Measurements from ENCODE around the gene GNAS-AS1. TPM values are rescaled to one million over a fixed set of nuclear protein-coding genes. Genes with fewer than 3 reads are reported as not detected.

Gene GNAS-AS1
- total RNA-seq, 1 donor from 2014 or later: 1.1 TPM

GRCh38 chr20:58816051-58816450 lies 34.7 kb downstream of the GNAS-AS1 start:
- intact Hi-C loops (cut with DNase I): no loop called here
- ATAC-seq: no peak

GRCh38 chr20:58815448-58815847 lies 35.3 kb downstream of the GNAS-AS1 start:
- no peaks in the 10 kb centered on the region for H3K4me1 ChIP-seq
- ATAC-seq: no peak
- H3K27me3 ChIP-seq: peaks cover 6% of the 10 kb centered on the region
- intact Hi-C loops (cut with DNase I): no loop called here
- TF ChIP-seq CTCF (IDR thresholded peaks at IDR 0.05): no peak
- H3K36me3 ChIP-seq: no peaks in the 10 kb centered on the region
- H3K4me3 ChIP-seq: no peak overlapping the region
- H3K9me3 ChIP-seq: no peaks in the 10 kb centered on the region
- no peak for DNase-seq
- H3K27ac ChIP-seq: no peak overlapping the region

More at GRCh38 chr20:58816051-58816450, 34.7 kb downstream of the GNAS-AS1 start:
- Histone ChIP-seq H3K4me1 (no peaks in the 10 kb centered on the region), H3K36me3 (no peaks in the 10 kb centered on the region), H3K27ac (no peak overlapping the region), H3K4me3 (no peak overlapping the region), H3K27me3 (peaks cover 6% of the 10 kb centered on the region), H3K9me3 (no peaks in the 10 kb centered on the region)
- no peak for DNase-seq
- no peak for TF ChIP-seq CTCF (IDR thresholded peaks at IDR 0.05)

- Histone ChIP-seq H3K27ac (no peak overlapping the region), H3K4me1 (no peaks in the 10 kb centered on the region), H3K27me3 (peaks cover 6% of the 10 kb centered on the region), H3K36me3 (no peaks in the 10 kb centered on the region), H3K9me3 (no peaks in the 10 kb centered on the region), H3K4me3 (no peak overlapping the region)
- intact Hi-C loops (cut with DNase I): no loop called here
- ATAC-seq (no peak), DNase-seq (no peak)
- no peak for TF ChIP-seq CTCF (IDR thresholded peaks at IDR 0.05)
These were observed 37.3 kb downstream of the GNAS-AS1 start for GRCh38 chr20:58813369-58813768.

- ATAC-seq (no peak), DNase-seq (no peak)
- peaks cover 12% of the 10 kb centered on the region for H3K27me3 ChIP-seq
- no peak overlapping the region for H3K27ac ChIP-seq
- intact Hi-C loops (cut with DNase I): no loop called here
- H3K4me3 ChIP-seq: no peak overlapping the region
- H3K9me3 ChIP-seq: no peaks in the 10 kb centered on the region
- TF ChIP-seq CTCF (IDR thresholded peaks at IDR 0.05): no peak
- H3K36me3 ChIP-seq: no peaks in the 10 kb centered on the region
- H3K4me1 ChIP-seq: no peaks in the 10 kb centered on the region
These were observed 39.4 kb downstream of the GNAS-AS1 start for GRCh38 chr20:58811334-58811733.

- intact Hi-C loops (cut with DNase I): no loop called here
- no peak overlapping the region for H3K27ac ChIP-seq
- H3K36me3 ChIP-seq: no peaks in the 10 kb centered on the region
- TF ChIP-seq CTCF (IDR thresholded peaks at IDR 0.05): no peak
- no peaks in the 10 kb centered on the region for H3K4me1 ChIP-seq
- no peaks in the 10 kb centered on the region for H3K9me3 ChIP-seq
- no peak for ATAC-seq
- peaks cover 12% of the 10 kb centered on the region for H3K27me3 ChIP-seq
- DNase-seq: no peak
- H3K4me3 ChIP-seq: no peak overlapping the region
These were observed 39.8 kb downstream of the GNAS-AS1 start for GRCh38 chr20:58810879-58811250.
